K562 (cell line): ENCODE results near the gene CDH16. TPM values are rescaled to one million over a fixed set of nuclear protein-coding genes. Genes with fewer than 3 reads are reported as not detected.

ENCODE experiments used
- CEBPZ ChIP-seq: fragments of 150-350 bp; IDR thresholded peaks from 2 replicates; pipeline ENCODE4 v1.6.1; 2014; ENCODE audit warnings: low read depth, mild to moderate bottlenecking, low read length, borderline replicate concordance
- E2F4 ChIP-seq: sonication (generic); formaldehyde crosslinking; IDR thresholded peaks from 2 replicates; pipeline ENCODE4 v1.8.0; 2022; ENCODE audit warnings: mild to moderate bottlenecking, low read depth, missing genetic modification reagents
- ELK3 ChIP-seq: fragments of 450-650 bp; formaldehyde crosslinking; IDR thresholded peaks from 2 replicates; pipeline ENCODE4 v1.4.0; 2020; ENCODE audit warnings: mild to moderate bottlenecking
- ESRRA ChIP-seq: fragments of 450-650 bp; IDR thresholded peaks from 2 replicates; pipeline ENCODE4 v1.6.1; 2014; ENCODE audit warnings: low read depth, mild to moderate bottlenecking, moderate library complexity, borderline replicate concordance
- EWSR1 ChIP-seq: fragments of 450-650 bp; IDR thresholded peaks from 2 replicates; pipeline ENCODE4 v1.6.1; 2018; ENCODE audit warnings: borderline replicate concordance, mild to moderate bottlenecking, low read depth, moderate library complexity; ENCODE audit not compliant: partially characterized antibody
- KLF10 ChIP-seq: fragments of 250-450 bp; sonication (Bioruptor Pico); IDR thresholded peaks from 2 replicates; pipeline ENCODE4 v1.6.1; 2021; ENCODE audit warnings: matching md5 sums
- MAFK ChIP-seq: IDR thresholded peaks from 2 replicates; pipeline ENCODE4 v1.6.1; 2011; ENCODE audit warnings: low read length, improper control_type of control experiment
- MITF ChIP-seq: IDR thresholded peaks from 2 replicates; pipeline ENCODE4 v1.6.1; 2014; ENCODE audit warnings: antibody characterized with exemption
- NFXL1 ChIP-seq: fragments of 450-650 bp; formaldehyde crosslinking; IDR thresholded peaks from 2 replicates; pipeline ENCODE4 v1.4.0; 2021; ENCODE audit warnings: mild to moderate bottlenecking
- NR0B1 ChIP-seq: fragments of 450-650 bp; IDR thresholded peaks from one replicate; pipeline ENCODE4 v1.6.1; 2018; ENCODE audit warnings: mild to moderate bottlenecking, moderate library complexity; ENCODE audit not compliant: partially characterized antibody
- POLR2A ChIP-seq: fragments of 450-650 bp; conservative IDR thresholded peaks from 2 replicates; pipeline ENCODE4 v1.6.1; 2016
- SMARCA4 ChIP-seq: fragments of 450-650 bp; IDR thresholded peaks from 2 replicates; pipeline ENCODE4 v1.6.1; 2016
- TCF3 ChIP-seq: sonication (generic); formaldehyde crosslinking; IDR thresholded peaks from 2 replicates; pipeline ENCODE4 v1.4.0; 2020; ENCODE audit warnings: mild to moderate bottlenecking, missing genetic modification reagents
- TEAD2 ChIP-seq: fragments of 450-650 bp; IDR thresholded peaks from 2 replicates; pipeline ENCODE4 v1.6.1; 2016; ENCODE audit warnings: missing genetic modification characterization, control low read depth, missing compliant biosample characterization
- ZHX1 ChIP-seq: fragments of 150-350 bp; conservative IDR thresholded peaks from 2 replicates; pipeline ENCODE4 v1.6.1; 2014; ENCODE audit warnings: low read length
- ZNF384 ChIP-seq: IDR thresholded peaks from 2 replicates; pipeline ENCODE4 v1.6.1; 2012; ENCODE audit warnings: low read depth, low read length, improper control_type of control experiment
- ZNF79 ChIP-seq: fragments of 250-450 bp; sonication (Bioruptor Pico); IDR thresholded peaks from 2 replicates; pipeline ENCODE4 v1.4.0; 2020; ENCODE audit warnings: low read depth, mild to moderate bottlenecking, moderate library complexity
- polyA plus RNA-seq, 8 experiments: library from polyadenylated mRNA; depleted of rRNA in 4 of 8; stranded (reverse) in 5 of 8; unstranded in 3 of 8; fragments of >200 nt; fragmentation: Nextera tagmentation in 2 of 8; fragmentation: Illumina TruSeq in 1 of 8; extraction: Ambion mirVana in 2 of 8; extraction: Trizol in 1 of 8; gene quantifications; 2 replicates each; pipeline versions ENCODE4 v1.2.1 to v1.2.3, GENCODE V29; 2011 to 2014; ENCODE audit warnings: inconsistent platforms in 1 of 8, missing spikeins in 1 of 8
- total RNA-seq, 7 experiments: library from RNA; depleted of rRNA in 6 of 7; stranded (reverse); fragments of >200 nt in 6 of 7; fragmentation: Illumina TruSeq in 2 of 7; extraction: Trizol in 2 of 7; gene quantifications; 2 replicates each; pipeline versions ENCODE4 v1.2.1 to v1.2.3, GENCODE V29; 2011 to 2021; ENCODE audit warnings: low replicate concordance in 1 of 7

Gene CDH16
- total and polyA plus RNA-seq, 9 of the 15 experiments (the other 6 are each of a cell fraction or from before 2014, with no cell fraction given) = not detected

- TF ChIP-seq EWSR1 (no peak), ZNF79 (CRISPR knock-in tag) (no peak), KLF10 (CRISPR knock-in tag) (no peak), ZHX1 (no peak), TCF3 (CRISPR knock-in tag) (no peak), MAFK (0 out of 2 replicates have a peak, but pooled peaks have one; percentile 42), ELK3 (no peak), SMARCA4 (peak; percentile 77; the same call in 1 of the 2 replicates), NR0B1 (no peak), CEBPZ (no peak), ZNF384 (no peak), E2F4 (CRISPR knock-in tag) (no peak), ESRRA (peak; percentile 89), TEAD2 (tag) (no peak), MITF (no peak), POLR2A (peak; percentile 55; the same call in 1 of the 2 replicates), NFXL1 (CRISPR knock-in tag) (no peak)
Observed at GRCh38 chr16:66872943-66873684, 45.6 kb downstream of the CDH16 start (continued).
